HS-27A (cell line): Measurements from ENCODE around the gene GRK5.

Experiments
- DNase-seq: peaks from one replicate; pipeline ENCODE4 v3.0.0-alpha.2; 2012; ENCODE audit warnings: low read depth, missing footprints

GRK5 gene

GRCh38 chr10:119364645-119365600 is 157.6 kb downstream of the GRK5 start:
- no peak for DNase-seq

- no peak for DNase-seq
Observed at GRCh38 chr10:119365773-119366599, 158.6 kb downstream of the GRK5 start.

GRCh38 chr10:119367841-119368549 is 160.6 kb downstream of the GRK5 start:
- no peak for DNase-seq

GRCh38 chr10:119368581-119368980 is 161.2 kb downstream of the GRK5 start:
- DNase-seq, result no peak

GRCh38 chr10:119368991-119369869 is 161.9 kb downstream of the GRK5 start:
- DNase-seq, result no peak

- no peak for DNase-seq
Observed at GRCh38 chr10:119370111-119370741, 162.9 kb downstream of the GRK5 start.

- DNase-seq, result no peak
Observed at GRCh38 chr10:119370972-119371703, 163.8 kb downstream of the GRK5 start.

GRCh38 chr10:119371704-119372663 is 164.6 kb downstream of the GRK5 start:
- DNase-seq, result no peak

- no peak for DNase-seq
Observed at GRCh38 chr10:119373294-119374102, 166.1 kb downstream of the GRK5 start.

GRCh38 chr10:119374236-119374635 is 166.9 kb downstream of the GRK5 start:
- DNase-seq, result no peak

- no peak for DNase-seq
Observed at GRCh38 chr10:119375574-119376272, 168.4 kb downstream of the GRK5 start.

GRCh38 chr10:119377451-119377957 is 170.1 kb downstream of the GRK5 start:
- DNase-seq, result no peak

- DNase-seq, result no peak
Observed at GRCh38 chr10:119377958-119378736, 170.8 kb downstream of the GRK5 start.

- no peak for DNase-seq
Observed at GRCh38 chr10:119378737-119379067, 171.3 kb downstream of the GRK5 start.

- DNase-seq, result no peak
Observed at GRCh38 chr10:119379466-119380071, 172.2 kb downstream of the GRK5 start.
